SHP77 (cell line): ENCODE measurements around the gene COA8.

ENCODE experiments used
- DNase-seq, 2 experiments: peaks; one replicate each; lab custom pipeline; 2025; lab: John Stamatoyannopoulos, UW

The COA8 gene

GRCh38 chr14:103624860-103625259 is 62.1 kb downstream of the COA8 start:
- DNase-seq, result peak; percentile 21 to 71

- peak; percentile 6 to 22 for DNase-seq
Measured at GRCh38 chr14:103625356-103626095, 62.8 kb downstream of the COA8 start.

GRCh38 chr14:103626146-103626850 is 63.5 kb downstream of the COA8 start:
- peak; percentile 96 to 98 for DNase-seq

- DNase-seq, result no peak
Measured at GRCh38 chr14:103627073-103628025, 64.6 kb downstream of the COA8 start.

GRCh38 chr14:103628221-103628683 is 65.5 kb downstream of the COA8 start:
- DNase-seq, result peak in 1 of 2 experiments; percentile 38

- DNase-seq, result peak; percentile 39 to 64
Measured at GRCh38 chr14:103628684-103629502, 66.1 kb downstream of the COA8 start, which contains the start of gene KLC1. KLC1 (plus strand) TSS chr14:103629211; CDS start chr14:103654565, 25,354 bp downstream.

GRCh38 chr14:103629503-103630121 is 66.9 kb downstream of the COA8 start:
- peak in 1 of 2 experiments; percentile 11 for DNase-seq

GRCh38 chr14:103630364-103631108 is 67.8 kb downstream of the COA8 start:
- no peak for DNase-seq

- DNase-seq, result no peak
Measured at GRCh38 chr14:103633391-103633790, 70.6 kb downstream of the COA8 start.

GRCh38 chr14:103634156-103634555 is 71.4 kb downstream of the COA8 start:
- no peak for DNase-seq

- DNase-seq, result no peak
Measured at GRCh38 chr14:103638594-103638993, 75.8 kb downstream of the COA8 start.
